IPS-18a (cell line): ENCODE measurements around the gene ARFGEF2.
"Not testable (repeated sequence)": the region's sequence is repeated elsewhere in the genome, so short reads cannot be mapped to it uniquely, and the experiment has no call there.

ENCODE experiments used
- H3K27ac ChIP-seq: one replicate; pipeline ENCODE4 v1.5.1; 2013; ENCODE audit warnings: low read length
- H3K27me3 ChIP-seq: one replicate; pipeline ENCODE4 v1.6.1; 2013; ENCODE audit warnings: mild to moderate bottlenecking, low read length; ENCODE audit not compliant: control insufficient read depth, insufficient read depth
- H3K36me3 ChIP-seq: one replicate; pipeline ENCODE4 v1.6.1; 2013; ENCODE audit warnings: low read depth, low read length; ENCODE audit not compliant: control insufficient read depth
- H3K4me1 ChIP-seq: one replicate; pipeline ENCODE4 v1.6.1; 2013; ENCODE audit warnings: low read depth, low read length; ENCODE audit not compliant: control insufficient read depth
- H3K4me3 ChIP-seq: one replicate; pipeline ENCODE4 v1.5.1; 2013; ENCODE audit warnings: low read length
- H3K9ac ChIP-seq: one replicate; pipeline ENCODE4 v1.6.1; 2013; ENCODE audit warnings: mild to moderate bottlenecking, low read length, moderate library complexity
- H3K9me3 ChIP-seq: one replicate; pipeline ENCODE4 v1.6.1; 2013; ENCODE audit warnings: low read depth, low read length; ENCODE audit not compliant: control insufficient read depth

The ARFGEF2 gene

DNA sequence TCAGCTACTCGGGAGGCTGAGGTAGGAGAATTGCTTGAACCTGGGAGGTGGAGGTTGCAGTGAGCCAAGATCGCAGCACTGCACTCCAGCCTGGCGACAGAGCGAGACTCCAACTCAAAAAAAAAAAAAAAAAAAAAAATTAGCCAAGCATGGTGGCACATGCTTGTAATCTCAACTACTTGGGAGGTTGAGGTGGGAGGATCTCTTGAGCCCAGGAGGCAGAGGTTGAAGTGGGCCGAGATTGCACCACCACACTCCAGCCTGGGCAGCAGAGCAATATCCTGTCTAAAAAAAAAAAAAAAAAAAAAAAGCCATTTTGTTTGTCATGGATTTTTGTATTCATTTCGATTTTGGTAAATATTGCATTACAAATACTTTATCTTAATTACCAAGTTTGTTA, 33.0 kb upstream of the ARFGEF2 start:
- not testable (repeated sequence) for H3K4me1 ChIP-seq, H3K27ac ChIP-seq, H3K27me3 ChIP-seq, H3K36me3 ChIP-seq, H3K9ac ChIP-seq, H3K9me3 ChIP-seq, H3K4me3 ChIP-seq

DNA sequence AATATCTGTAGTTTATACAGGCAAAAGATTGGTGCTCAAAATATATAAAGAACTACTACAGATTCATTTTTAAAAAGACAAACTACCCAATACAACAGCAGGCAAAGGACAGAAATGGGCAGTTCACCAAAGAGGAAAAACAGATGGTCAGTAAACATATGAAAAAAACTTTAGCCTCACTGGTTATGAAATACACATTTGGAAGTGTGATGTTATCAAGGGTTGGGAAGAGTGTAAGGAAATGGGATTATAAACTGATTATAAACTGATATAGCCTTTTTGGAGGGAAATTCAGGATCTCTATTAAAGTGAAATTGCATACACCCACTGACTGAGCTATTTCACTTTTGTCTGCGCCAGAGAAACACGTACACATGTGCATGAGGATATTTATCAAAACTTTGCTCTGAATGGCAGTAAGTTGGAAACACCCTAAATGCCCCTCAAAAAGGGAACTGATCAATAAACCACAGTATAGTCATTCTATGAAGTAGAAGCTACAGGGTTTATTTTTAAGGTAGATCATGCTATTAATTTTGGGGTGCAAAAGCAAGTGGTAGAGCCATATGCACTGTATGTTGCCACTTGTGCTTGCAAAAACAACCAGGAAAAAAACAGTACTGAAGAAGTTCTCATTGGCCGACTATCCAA, 32.2 kb upstream of the ARFGEF2 start:
- H3K9ac ChIP-seq: no peak overlapping the region

DNA sequence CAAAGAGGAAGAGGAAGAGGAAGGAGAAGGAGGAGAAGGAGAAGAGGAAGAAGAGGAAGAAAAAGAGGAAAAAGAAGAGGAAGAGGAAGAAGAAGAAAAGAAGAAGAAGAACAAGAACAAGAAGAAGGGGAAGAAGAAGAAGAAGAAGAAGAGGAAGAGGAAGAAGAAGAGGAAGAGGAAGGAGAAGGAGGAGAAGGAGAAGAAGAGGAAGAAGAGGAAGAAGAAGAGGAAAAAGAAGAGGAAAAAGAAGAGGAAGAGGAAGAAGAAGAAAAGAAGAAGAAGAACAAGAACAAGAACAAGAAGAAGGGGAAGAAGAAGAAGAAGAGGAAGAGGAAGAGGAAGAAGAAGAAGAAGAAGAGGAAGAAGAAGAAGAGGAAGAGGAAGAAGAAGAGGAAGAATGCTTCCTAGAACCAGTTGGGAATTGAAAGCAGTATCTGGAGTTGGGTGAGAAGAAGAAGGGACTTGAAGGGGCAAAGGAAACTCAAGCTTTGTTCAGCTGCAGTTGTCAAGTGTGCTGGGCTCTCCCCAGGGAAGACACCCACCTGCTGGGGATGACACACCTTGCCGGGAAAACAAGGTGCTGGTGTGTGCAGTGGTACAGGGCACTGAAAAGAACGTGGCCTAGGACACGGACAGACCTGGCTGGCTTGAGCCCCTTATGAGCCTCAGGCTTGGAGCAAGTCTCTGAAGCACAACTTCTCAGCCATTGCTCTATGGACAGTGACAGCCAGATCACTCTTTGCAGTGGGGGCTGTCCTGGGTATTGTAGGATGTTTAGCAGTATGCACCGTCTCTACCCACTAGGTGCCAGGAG, 30.1 kb upstream of the ARFGEF2 start:
- Histone ChIP-seq H3K4me3 (no peak overlapping the region), H3K27me3 (no peaks in the 10 kb centered on the region), H3K36me3 (no peaks in the 10 kb centered on the region), H3K27ac (no peak overlapping the region), H3K4me1 (no peaks in the 10 kb centered on the region), H3K9me3 (no peaks in the 10 kb centered on the region), H3K9ac (no peak overlapping the region)

More for the DNA sequence above, 32.2 kb upstream of the ARFGEF2 start:
- H3K9me3 ChIP-seq: no peaks in the 10 kb centered on the region
- no peaks in the 10 kb centered on the region for H3K36me3 ChIP-seq
- H3K27me3 ChIP-seq: no peaks in the 10 kb centered on the region
- no peak overlapping the region for H3K4me3 ChIP-seq
- no peak overlapping the region for H3K27ac ChIP-seq
- no peaks in the 10 kb centered on the region for H3K4me1 ChIP-seq

GRCh38 chr20:48892049-48892470, 29.5 kb upstream of the ARFGEF2 start:
- Histone ChIP-seq H3K9me3 (no peaks in the 10 kb centered on the region), H3K27ac (no peak overlapping the region), H3K4me1 (no peaks in the 10 kb centered on the region), H3K36me3 (no peaks in the 10 kb centered on the region), H3K9ac (no peak overlapping the region), H3K4me3 (no peak overlapping the region), H3K27me3 (no peaks in the 10 kb centered on the region)

- no peak overlapping the region for H3K27ac ChIP-seq
- no peak overlapping the region for H3K4me3 ChIP-seq
- no peak overlapping the region for H3K9ac ChIP-seq
- no peaks in the 10 kb centered on the region for H3K9me3 ChIP-seq
- H3K4me1 ChIP-seq: no peaks in the 10 kb centered on the region
- no peaks in the 10 kb centered on the region for H3K27me3 ChIP-seq
- no peaks in the 10 kb centered on the region for H3K36me3 ChIP-seq
These were observed 28.6 kb upstream of the ARFGEF2 start for GRCh38 chr20:48892891-48893290.

GRCh38 chr20:48893374-48893773, 28.1 kb upstream of the ARFGEF2 start:
- no peak overlapping the region for H3K9ac ChIP-seq
- no peak overlapping the region for H3K27ac ChIP-seq
- no peaks in the 10 kb centered on the region for H3K27me3 ChIP-seq
- no peaks in the 10 kb centered on the region for H3K4me1 ChIP-seq
- H3K36me3 ChIP-seq: no peaks in the 10 kb centered on the region
- no peaks in the 10 kb centered on the region for H3K9me3 ChIP-seq
- H3K4me3 ChIP-seq: no peak overlapping the region

GRCh38 chr20:48897305-48898010, 24.1 kb upstream of the ARFGEF2 start:
- Histone ChIP-seq H3K27ac (no peak overlapping the region), H3K9me3 (no peaks in the 10 kb centered on the region), H3K9ac (no peak overlapping the region), H3K27me3 (no peaks in the 10 kb centered on the region), H3K4me3 (no peak overlapping the region), H3K36me3 (no peaks in the 10 kb centered on the region), H3K4me1 (no peaks in the 10 kb centered on the region)

DNA sequence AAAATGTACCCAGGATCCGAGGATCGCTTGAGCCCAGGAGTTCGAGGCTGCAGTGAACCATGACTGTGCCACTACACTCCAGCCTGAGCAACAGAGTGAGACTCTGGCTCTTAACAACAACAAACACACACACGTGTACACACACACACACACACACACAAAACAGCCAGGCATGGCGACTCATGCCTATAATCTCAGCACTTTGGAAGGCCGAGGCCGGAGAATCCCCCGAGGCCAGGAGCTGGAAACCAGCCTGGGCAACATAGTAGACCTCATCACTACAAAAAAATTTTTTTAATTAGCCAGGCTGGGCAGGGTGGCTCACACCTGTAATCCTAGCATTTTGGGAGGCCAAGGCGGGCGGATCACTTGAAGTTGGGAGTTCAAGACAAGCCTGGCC, 23.3 kb upstream of the ARFGEF2 start:
- Histone ChIP-seq H3K9me3 (no peaks in the 10 kb centered on the region), H3K9ac (no peak overlapping the region), H3K27me3 (no peaks in the 10 kb centered on the region), H3K4me1 (no peaks in the 10 kb centered on the region), H3K27ac (no peak overlapping the region), H3K36me3 (no peaks in the 10 kb centered on the region), H3K4me3 (no peak overlapping the region)

GRCh38 chr20:48898896-48899530, 22.5 kb upstream of the ARFGEF2 start:
- H3K4me3 ChIP-seq: no peak overlapping the region
- no peaks in the 10 kb centered on the region for H3K9me3 ChIP-seq
- H3K27ac ChIP-seq: no peak overlapping the region
- no peak overlapping the region for H3K9ac ChIP-seq
- H3K36me3 ChIP-seq: no peaks in the 10 kb centered on the region
- no peaks in the 10 kb centered on the region for H3K27me3 ChIP-seq
- H3K4me1 ChIP-seq: no peaks in the 10 kb centered on the region

DNA sequence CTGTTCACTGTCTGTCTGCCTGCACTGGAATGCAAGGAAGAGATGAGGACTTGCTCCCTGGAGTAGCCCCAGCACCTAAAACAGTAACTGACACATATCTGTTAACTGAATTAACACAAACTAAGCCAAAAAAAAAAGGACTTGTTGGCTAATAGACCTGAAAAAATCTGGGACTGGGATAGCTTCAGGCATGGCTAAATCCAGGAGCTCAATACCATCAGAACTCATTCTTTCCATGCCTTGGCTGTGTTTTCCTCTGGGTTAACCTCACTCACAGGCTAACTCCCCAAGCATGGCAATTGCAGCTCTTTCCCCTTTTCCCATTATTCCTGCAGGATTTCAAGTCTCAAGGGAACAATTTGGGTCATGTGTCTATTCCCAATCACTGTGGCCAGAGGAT, 21.6 kb upstream of the ARFGEF2 start:
- Histone ChIP-seq H3K4me1 (peaks cover 5% of the 10 kb centered on the region), H3K27me3 (no peaks in the 10 kb centered on the region), H3K9me3 (no peaks in the 10 kb centered on the region), H3K9ac (no peak overlapping the region), H3K4me3 (no peak overlapping the region), H3K36me3 (no peaks in the 10 kb centered on the region), H3K27ac (no peak overlapping the region)

GRCh38 chr20:48901326-48901725, 20.2 kb upstream of the ARFGEF2 start:
- no peak overlapping the region for H3K27ac ChIP-seq
- peaks cover 5% of the 10 kb centered on the region for H3K4me1 ChIP-seq
- H3K9ac ChIP-seq: no peak overlapping the region
- no peak overlapping the region for H3K4me3 ChIP-seq
- no peaks in the 10 kb centered on the region for H3K27me3 ChIP-seq
- H3K36me3 ChIP-seq: no peaks in the 10 kb centered on the region
- H3K9me3 ChIP-seq: no peaks in the 10 kb centered on the region
